Heart left ventricle (tissue), 16 donors: ENCODE results near the gene PSMB5. TPM values are rescaled to one million over a fixed set of nuclear protein-coding genes. Genes with fewer than 3 reads are reported as not detected.

Experiments used
- ATAC-seq, 4 donors: fragments of 200-7000 bp; cut with Tn5 transposase; one replicate each; pipeline ENCODE4 v1.9.1; 2020 to 2022; ENCODE audit warnings: moderate library complexity in 4 of 4, mild to moderate bottlenecking in 3 of 4, moderate number of reproducible peaks in 1 of 4
- DNase-seq, 5 donors: peaks; one replicate each; pipeline ENCODE4 v3.0.0-alpha.2; 2020
- H3K27ac ChIP-seq, 12 donors: fragments of 200-600 bp; sonication (generic) in 4 of 12; one replicate each; pipeline versions ENCODE4 v1.5.0 to v1.8.0; 2016 to 2022; ENCODE audit warnings: mild to moderate bottlenecking in 2 of 12
- H3K27me3 ChIP-seq, 9 donors: fragments of 200-600 bp; sonication (generic) in 2 of 9; one replicate each; pipeline versions ENCODE4 v1.5.1 to v1.8.0; 2016 to 2022; ENCODE audit warnings: mild to moderate bottlenecking in 3 of 9
- H3K36me3 ChIP-seq, 9 donors: fragments of 200-600 bp; sonication (generic) in 2 of 9; one replicate each; pipeline versions ENCODE4 v1.5.0 to v1.8.0; 2018 to 2022; ENCODE audit warnings: mild to moderate bottlenecking in 2 of 9
- H3K4me1 ChIP-seq, 12 donors: fragments of 200-600 bp; sonication (generic) in 4 of 12; one replicate each; pipeline versions ENCODE4 v1.5.0 to v1.8.0; 2016 to 2022; ENCODE audit warnings: mild to moderate bottlenecking in 3 of 12
- H3K4me3 ChIP-seq, 12 donors: fragments of 200-600 bp; sonication (generic) in 4 of 12; one replicate each; pipeline versions ENCODE4 v1.5.0 to v1.8.0; 2017 to 2022; ENCODE audit warnings: mild to moderate bottlenecking in 9 of 12, moderate library complexity in 4 of 12
- H3K9me3 ChIP-seq, 12 donors: fragments of 200-600 bp; sonication (generic) in 4 of 12; one replicate each; pipeline versions ENCODE4 v1.5.0 to v1.8.0; 2016 to 2022; ENCODE audit warnings: mild to moderate bottlenecking in 1 of 12
- POLR2A ChIP-seq, 2 donors: fragments of 450-650 bp; IDR thresholded peaks; one replicate each; pipeline ENCODE4 v1.6.1; 2017; ENCODE audit warnings: antibody characterized with exemption in 2 of 2, mild to moderate bottlenecking in 2 of 2, moderate library complexity in 2 of 2
- WGBS, 4 donors: extraction: QIAGEN DNeasy Blood & Tissue Kit in 2 of 4; methylation state at CpG; one replicate each; pipeline versions ENCODE4 v1.1.5 to v1.1.7; 2013 to 2018; 5-methylcytosine and 5-hydroxymethylcytosine counted together
- intact Hi-C, 10 donors: fragments of 100-400 bp; cut with DNase I; formaldehyde crosslinking; loops; one replicate each; pipeline versions ENCODE4 v1.11.1 to v1.14.2; 2022
- long read RNA-seq, 3 donors: library from polyadenylated mRNA; unstranded; transcript quantifications; one replicate each; pipeline ENCODE4 v2.0.0, GENCODE V29; 2020 to 2021
- polyA plus RNA-seq, 2 donors: library from polyadenylated mRNA; stranded (reverse); fragments of 200-250 nt; gene quantifications; one replicate each; pipeline ENCODE4 v1.2.3, GENCODE V29; 2013
- total RNA-seq, 9 donors: library from RNA; depleted of rRNA in 2 of 9; stranded (reverse); fragments of >200 nt in 2 of 9; fragmentation: NEBNext Ultra II Directional in 3 of 9; extraction: Animal tissue kit (Norgen Biotek cat#: 25700) in 3 of 9; gene quantifications; one replicate each; pipeline versions ENCODE4 v1.1.0 to v1.2.4, GENCODE V29; 2016 to 2023
- TF ChIP-seq, protein P1 (sequence below), 12 donors: fragments of 200-600 bp; sonication (generic) in 4 of 12; IDR thresholded peaks; one replicate each; pipeline versions ENCODE4 v1.5.0 to v1.8.0; 2018 to 2022; ENCODE audit warnings: antibody characterized with exemption in 12 of 12, mild to moderate bottlenecking in 5 of 12
- donor health status: ischemic (EF 13 %, LVEDD 7.1; RV severe dilation, severe dysfunction).
- donor health status: healthy with polysubstance abuse.
- donor health status: DM: no; HTN: yes; CAD: no.
- donor health status: DM: no; HTN: no; CAD: no.
- donor health status: ischemic (EF 25% LVEDD 6.9; RV normal size, moderate dysfunction).
- donor health status: ischemic (EF 25% LVEDD 5.7; RV mildly dilated, moderate dysfunction).
- donor health status: healthy.
- donor health status: DM: yes; HTN: yes; CAD: no.
- donor health status: ischemic (EF 35%, LVEDD 5.7; RV mildly dilated, moderate dysfunction).
- donor health status: nonischemic (EF 11% LVEDD 7.7; RV severe dilation, severe dysfunction).
- donor health status: DM: yes; HTN: yes; CAD: no.
- donor health status: PGD.
- donor health status: ischemic (EF 29% LVEDD 5.4; RV normal size, mild dysfunction).
- donor health status: nonischemic (EF 23%, LVEDD 6.1; RV moderate dilation, normal function).

Gene PSMB5
- 100 to 1,000 TPM; 113 to 186 (median 122) TPM for total RNA-seq
- 100 to 1,000 TPM in 1 of 2 donors, 10 to 100 TPM in 1; 75.7 to 233 TPM for polyA plus RNA-seq
- long read RNA-seq, donor 1, transcript PSMB5-202 (3 exons, 1,294 nt) = major isoform, 121 of 138 reads
- long read RNA-seq, donor 1, partial matches to known transcripts = 6 of 138 reads
- long read RNA-seq, donor 1, other reads (novel, unspliced or antisense) = 1 of 138 reads
- long read RNA-seq, donor 2, transcript PSMB5-202 (3 exons, 1,294 nt) = major isoform, 282 of 302 reads
- long read RNA-seq, donor 2, transcript PSMB5-205 (4 exons, 1,117 nt) = minor isoform, 7 of 302 reads
- long read RNA-seq, donor 2, transcript PSMB5-201 (3 exons, 796 nt) = minor isoform, 8 of 302 reads
- long read RNA-seq, donor 2, partial matches to known transcripts = 0 of 302 reads
- long read RNA-seq, donor 2, other reads (novel, unspliced or antisense) = 4 of 302 reads
- long read RNA-seq, donor 3, transcript PSMB5-202 (3 exons, 1,294 nt) = major isoform, 117 of 123 reads
- long read RNA-seq, donor 3, partial matches to known transcripts = 0 of 123 reads
- long read RNA-seq, donor 3, other reads (novel, unspliced or antisense) = 3 of 123 reads

DNA sequence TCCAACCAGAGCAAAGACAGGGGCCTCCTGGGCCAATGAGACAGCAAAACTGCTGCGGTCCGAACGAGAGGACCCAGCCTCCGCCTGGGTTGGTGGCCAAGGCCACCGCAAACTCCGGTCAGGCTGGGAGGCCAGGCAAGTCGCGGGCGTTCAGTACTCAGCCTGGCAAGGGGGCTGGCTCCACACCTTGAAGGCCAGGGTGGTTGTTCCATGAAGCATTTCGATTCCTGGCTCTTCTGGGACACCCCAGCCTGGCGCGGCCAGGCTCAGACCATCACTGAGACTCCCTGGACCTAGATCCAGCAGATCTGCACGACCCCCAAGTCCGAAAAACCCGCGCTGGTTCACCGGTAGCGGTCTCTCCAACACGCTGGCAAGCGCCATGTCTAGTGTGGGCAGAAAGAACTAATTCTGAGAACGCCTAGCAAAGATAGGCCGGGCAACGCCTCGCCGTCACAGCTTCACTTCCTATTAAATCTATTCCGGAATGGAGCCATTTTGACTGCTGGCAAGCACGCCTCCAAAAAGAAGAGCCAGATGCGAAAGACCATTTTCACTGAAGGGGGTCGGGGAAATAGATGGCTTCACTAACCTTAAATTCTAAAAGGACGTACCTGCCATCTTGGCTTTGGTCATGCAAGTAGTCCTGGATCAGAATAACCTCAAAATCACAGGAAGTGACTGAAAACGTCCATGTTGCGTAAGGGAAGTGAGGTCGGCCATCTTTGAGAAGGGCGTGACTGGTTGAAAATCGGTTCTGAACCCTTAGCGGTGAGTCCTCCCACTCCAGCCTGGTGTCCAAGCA lies at the start of gene PSMB5:
TSS of gene PSMB5 (minus strand) at position 403 of the 805 bp plus-strand sequence. CDS start at position 384, 19 bp downstream.
- H3K4me3 ChIP-seq = peak within 1 kb of the TSS; percentile 65 to 98 (median 90)
- no peaks in the 10 kb centered on the region for H3K27me3 ChIP-seq
- no peaks in the 10 kb centered on the region for H3K9me3 ChIP-seq
- H3K36me3 ChIP-seq = peaks cover 6 to 37% (median 34%) of the 10 kb centered on the region in 9 donors
- peaks cover 0 to 23% (median 15%) of the 10 kb centered on the region in 12 donors for H3K4me1 ChIP-seq
- H3K27ac ChIP-seq = peak within 1 kb of the TSS; percentile 81 to 98 (median 96)
- DNase-seq = peak; percentile 90 to 93 (median 91)
- WGBS, 4 donors = 0 to 1% (median 0%) methylated on average over 23 to 36 of the region's 36 CpGs
- TF ChIP-seq, protein P1, sequence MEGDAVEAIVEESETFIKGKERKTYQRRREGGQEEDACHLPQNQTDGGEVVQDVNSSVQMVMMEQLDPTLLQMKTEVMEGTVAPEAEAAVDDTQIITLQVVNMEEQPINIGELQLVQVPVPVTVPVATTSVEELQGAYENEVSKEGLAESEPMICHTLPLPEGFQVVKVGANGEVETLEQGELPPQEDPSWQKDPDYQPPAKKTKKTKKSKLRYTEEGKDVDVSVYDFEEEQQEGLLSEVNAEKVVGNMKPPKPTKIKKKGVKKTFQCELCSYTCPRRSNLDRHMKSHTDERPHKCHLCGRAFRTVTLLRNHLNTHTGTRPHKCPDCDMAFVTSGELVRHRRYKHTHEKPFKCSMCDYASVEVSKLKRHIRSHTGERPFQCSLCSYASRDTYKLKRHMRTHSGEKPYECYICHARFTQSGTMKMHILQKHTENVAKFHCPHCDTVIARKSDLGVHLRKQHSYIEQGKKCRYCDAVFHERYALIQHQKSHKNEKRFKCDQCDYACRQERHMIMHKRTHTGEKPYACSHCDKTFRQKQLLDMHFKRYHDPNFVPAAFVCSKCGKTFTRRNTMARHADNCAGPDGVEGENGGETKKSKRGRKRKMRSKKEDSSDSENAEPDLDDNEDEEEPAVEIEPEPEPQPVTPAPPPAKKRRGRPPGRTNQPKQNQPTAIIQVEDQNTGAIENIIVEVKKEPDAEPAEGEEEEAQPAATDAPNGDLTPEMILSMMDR (IDR thresholded peaks at IDR 0.05) = peak in 1 of 12 donors; percentile 3
- TF ChIP-seq POLR2A (IDR thresholded peaks at IDR 0.05) = peak in 1 of 2 donors; percentile 44
- peak; percentile 97 to 99 (median 98) for ATAC-seq
- intact Hi-C loops = loop anchor here in 5 of 10 donors (1.0 to 2.0 kb wide), 3 partner anchors 24 to 28 kb away; partner anchors contain the start of gene C14orf93 (in 1 of the 5)

GRCh38 chr14:23080474-23080873 lies 45.8 kb upstream of the PSMB5 start:
- Histone ChIP-seq H3K36me3 (peaks cover 0 to 100% (median 100%) of the 10 kb centered on the region in 9 donors), H3K27ac (peak overlapping the region in 1 of 12 donors; percentile 88), H3K9me3 (no peaks in the 10 kb centered on the region), H3K4me1 (peaks cover 0 to 39% (median 6%) of the 10 kb centered on the region in 12 donors), H3K27me3 (no peaks in the 10 kb centered on the region), H3K4me3 (no peak overlapping the region)
- TF ChIP-seq, protein P1 (IDR thresholded peaks at IDR 0.05) = no peak
- TF ChIP-seq POLR2A (IDR thresholded peaks at IDR 0.05) = no peak
- WGBS, 4 donors = 63 to 79% (median 68%) methylated on average over 1 of the region's 1 CpG
- intact Hi-C loops = no loop called here
- ATAC-seq (no peak), DNase-seq (no peak)

- no peaks in the 10 kb centered on the region for H3K27me3 ChIP-seq
Observed at GRCh38 chr14:23079716-23080115, 45.0 kb upstream of the PSMB5 start.

More at GRCh38 chr14:23079716-23080115, 45.0 kb upstream of the PSMB5 start:
- no peak for TF ChIP-seq POLR2A (IDR thresholded peaks at IDR 0.05)
- TF ChIP-seq, protein P1 (IDR thresholded peaks at IDR 0.05) = no peak
- Histone ChIP-seq H3K36me3 (peaks cover 0 to 100% (median 100%) of the 10 kb centered on the region in 9 donors), H3K9me3 (no peaks in the 10 kb centered on the region), H3K27ac (peak overlapping the region in 1 of 12 donors; percentile 88), H3K4me3 (no peak overlapping the region), H3K4me1 (peaks cover 0 to 33% (median 6%) of the 10 kb centered on the region in 12 donors)
- no peak for ATAC-seq
- DNase-seq = no peak
- 83 to 95% (median 91%) methylated on average over 2 of the region's 2 CpGs for WGBS, 4 donors
- intact Hi-C loops = no loop called here
